Measurements from ENCODE around the gene HDAC9.

GRCh38 chr7:18517646-18518045, 22.1 kb downstream of the HDAC9 start:
- TF ChIP-seq CTCF (conservative IDR thresholded peaks at IDR 0.05) (no peak), ZFX (IDR thresholded peaks at IDR 0.05) (no peak)
